HepG2 (cell line): ENCODE data around the gene CTNNA3. TPM values are rescaled to one million over a fixed set of nuclear protein-coding genes. Genes with fewer than 3 reads are reported as not detected.
A peak's percentile ranks its signal among the peaks of the same experiment; 100 is the strongest.

ENCODE experiments used
- ATAC-seq: fragments of 200-7000 bp; cut with Tn5 transposase; 3 replicates; pipeline ENCODE4 v1.9.1; 2020; ENCODE audit warnings: mild to moderate bottlenecking, moderate library complexity
- BruUV-seq: library from RNA; stranded (reverse); fragments of 400-500 nt; replicated peaks from 2 replicates; lab custom pipeline; 2021; lab: Mats Ljungman, UMichigan
- CTCF ChIA-PET: fragments of 300-600 bp; formaldehyde crosslinking; extraction: SDS; loops from one replicate; lab custom pipeline; 2021; ENCODE audit warnings: low total read pairs, inconsistent platforms, low intra/inter-chr PET ratio; lab: Yijun Ruan, JAX
- POLR2A ChIA-PET: fragments of 350-600 bp; sonication (Branson Sonifier 250); formaldehyde crosslinking; loops from one replicate; lab custom pipeline; 2020; ENCODE audit warnings: antibody characterized with exemption, inconsistent platforms; lab: Yijun Ruan, JAX
- DNase-seq: peaks from one replicate; pipeline ENCODE4 v3.0.0-alpha.2; 2015; ENCODE audit warnings: low spot score
- FAIRE-seq: peaks from 3 replicates; lab custom pipeline; 2011; peaks lifted over from hg19 to GRCh38; lab: Jason Lieb, UNC
- H2AFZ ChIP-seq: one replicate; pipeline ENCODE4 v1.6.1; 2011; ENCODE audit warnings: low read length, inconsistent platforms
- H3K27ac ChIP-seq: fragments of 300-600 bp; 3 replicates; pipeline ENCODE4 v1.8.0; 2011; ENCODE audit warnings: mixed run types, mild to moderate bottlenecking, mixed read lengths, low read length, inconsistent platforms; ENCODE audit not compliant: insufficient read depth; ENCODE audit errors: extremely low read length
- H3K27me3 ChIP-seq, 2 experiments: fragments of 200-600 bp in 1 of 2; 2 replicates in 1 of 2; 3 replicates in 1 of 2; pipeline versions ENCODE4 v1.6.0 to v1.8.0; 2011; ENCODE audit warnings: low read length in 2 of 2, mild to moderate bottlenecking in 2 of 2, moderate library complexity in 2 of 2, inconsistent platforms in 1 of 2; ENCODE audit not compliant: insufficient read depth in 2 of 2, control insufficient read depth in 1 of 2
- H3K36me3 ChIP-seq, 2 experiments: fragments of 200-600 bp in 1 of 2; replicated peaks in 1 of 2; 2 replicates in 1 of 2; 3 replicates in 1 of 2; pipeline versions ENCODE4 v1.5.1 to v1.8.0; 2011; ENCODE audit warnings: low read length in 2 of 2, inconsistent platforms in 1 of 2; ENCODE audit not compliant: insufficient read depth in 2 of 2, control insufficient read depth in 1 of 2
- H3K4me1 ChIP-seq: 2 replicates; pipeline ENCODE4 v1.5.1; 2012; ENCODE audit warnings: low read length, inconsistent platforms; ENCODE audit not compliant: insufficient read depth
- H3K4me2 ChIP-seq: 2 replicates; pipeline ENCODE4 v1.6.0; 2011; ENCODE audit warnings: low read depth, low read length, inconsistent platforms
- H3K4me3 ChIP-seq, 3 experiments: fragments of 200-600 bp in 1 of 3; sonication (generic), shearing (Covaris generic) in 1 of 3; replicated peaks in 1 of 3; 2 replicates each; pipeline ENCODE4 v1.5.1; 2011 to 2016; ENCODE audit warnings: low read length in 3 of 3, inconsistent platforms in 2 of 3, low read depth in 2 of 3, mild to moderate bottlenecking in 2 of 3, control low read depth in 1 of 3, mixed read lengths in 1 of 3; ENCODE audit not compliant: insufficient read depth in 1 of 3
- H3K79me2 ChIP-seq: one replicate; pipeline ENCODE4 v1.6.1; 2011; ENCODE audit warnings: low read length, inconsistent platforms; ENCODE audit not compliant: insufficient read depth
- H3K9ac ChIP-seq: 2 replicates; pipeline ENCODE4 v1.6.0; 2011; ENCODE audit warnings: mild to moderate bottlenecking, low read depth, low read length, inconsistent platforms; ENCODE audit not compliant: insufficient read depth
- H3K9me3 ChIP-seq: 2 replicates; pipeline ENCODE4 v1.5.1; 2012; ENCODE audit warnings: mild to moderate bottlenecking, low read length
- H4K20me1 ChIP-seq: 2 replicates; pipeline ENCODE4 v1.6.0; 2011; ENCODE audit warnings: inconsistent platforms, mild to moderate bottlenecking, low read length, moderate library complexity; ENCODE audit not compliant: insufficient read depth
- ATRX ChIP-seq: sonication (generic); formaldehyde crosslinking; IDR thresholded peaks from 2 replicates; pipeline ENCODE4 v1.4.0; 2020; ENCODE audit warnings: missing genetic modification reagents, borderline replicate concordance
- CREM ChIP-seq, 2 experiments: sonication (generic) in 1 of 2; formaldehyde crosslinking in 1 of 2; IDR thresholded peaks; 2 replicates each; pipeline versions ENCODE4 v1.4.0 to v1.6.1; 2016 to 2020; ENCODE audit warnings: antibody characterized with exemption in 1 of 2, mild to moderate bottlenecking in 1 of 2, missing genetic modification reagents in 1 of 2
- MEF2D ChIP-seq: sonication (generic); formaldehyde crosslinking; IDR thresholded peaks from 2 replicates; pipeline ENCODE4 v1.5.1; 2020; ENCODE audit warnings: mild to moderate bottlenecking, missing genetic modification reagents
- MLLT10 ChIP-seq: sonication (generic); formaldehyde crosslinking; IDR thresholded peaks from 2 replicates; pipeline ENCODE4 v1.4.0; 2020; ENCODE audit warnings: missing genetic modification reagents
- NR2F1 ChIP-seq, 2 experiments: fragments of 450-650 bp in 1 of 2; formaldehyde crosslinking in 1 of 2; IDR thresholded peaks; 2 replicates each; pipeline versions ENCODE4 v1.5.0 to v1.6.1; 2016 to 2020; ENCODE audit warnings: mild to moderate bottlenecking in 1 of 2, missing compliant biosample characterization in 1 of 2, missing genetic modification reagents in 1 of 2, moderate library complexity in 1 of 2
- RAD21 ChIP-seq: fragments of 450-650 bp; formaldehyde crosslinking; IDR thresholded peaks from 2 replicates; pipeline ENCODE4 v1.5.0; 2020; ENCODE audit warnings: mild to moderate bottlenecking
- REPIN1 ChIP-seq: sonication (generic); formaldehyde crosslinking; IDR thresholded peaks from 2 replicates; pipeline ENCODE4 v1.8.0; 2022; ENCODE audit warnings: missing genetic modification reagents, low read depth, mild to moderate bottlenecking, borderline replicate concordance
- RFX1 ChIP-seq: fragments of 450-650 bp; IDR thresholded peaks from 2 replicates; pipeline ENCODE4 v1.6.1; 2017
- SKI ChIP-seq: fragments of 450-650 bp; IDR thresholded peaks from one replicate; pipeline ENCODE4 v1.6.1; 2018; ENCODE audit warnings: mild to moderate bottlenecking; ENCODE audit not compliant: partially characterized antibody
- SMC3 ChIP-seq: IDR thresholded peaks from 2 replicates; pipeline ENCODE4 v1.6.1; 2011; ENCODE audit warnings: low read length, improper control_type of control experiment
- STAG1 ChIP-seq: sonication (generic); formaldehyde crosslinking; IDR thresholded peaks from 2 replicates; pipeline ENCODE4 v1.4.0; 2020; ENCODE audit warnings: missing genetic modification reagents
- ZBTB37 ChIP-seq: sonication (generic); formaldehyde crosslinking; IDR thresholded peaks from 2 replicates; pipeline ENCODE4 v1.4.0; 2020; ENCODE audit warnings: mild to moderate bottlenecking, missing genetic modification reagents
- ZNF264 ChIP-seq: sonication (generic); formaldehyde crosslinking; IDR thresholded peaks from 2 replicates; pipeline ENCODE4 v1.4.0; 2020; ENCODE audit warnings: missing genetic modification reagents
- ZNF432 ChIP-seq: sonication (generic); formaldehyde crosslinking; IDR thresholded peaks from 2 replicates; pipeline ENCODE4 v1.5.0; 2020; ENCODE audit warnings: missing genetic modification reagents, mild to moderate bottlenecking, borderline replicate concordance
- ZNF512 ChIP-seq: sonication (generic); formaldehyde crosslinking; IDR thresholded peaks from 2 replicates; pipeline ENCODE4 v1.4.0; 2020; ENCODE audit warnings: mild to moderate bottlenecking, missing genetic modification reagents
- ZNF616 ChIP-seq: sonication (generic); formaldehyde crosslinking; IDR thresholded peaks from 2 replicates; pipeline ENCODE4 v1.5.0; 2020; ENCODE audit warnings: low read depth, mild to moderate bottlenecking, missing genetic modification reagents
- ZNF678 ChIP-seq: sonication (generic); formaldehyde crosslinking; IDR thresholded peaks from 2 replicates; pipeline ENCODE4 v1.4.0; 2020; ENCODE audit warnings: mild to moderate bottlenecking, missing genetic modification reagents
- ZNF691 ChIP-seq: sonication (generic); formaldehyde crosslinking; IDR thresholded peaks from 2 replicates; pipeline ENCODE4 v1.4.0; 2020; ENCODE audit warnings: missing genetic modification reagents, low read depth, mild to moderate bottlenecking, borderline replicate concordance
- ZNF746 ChIP-seq: sonication (generic); formaldehyde crosslinking; IDR thresholded peaks from 2 replicates; pipeline ENCODE4 v1.8.0; 2022; ENCODE audit warnings: mild to moderate bottlenecking, missing genetic modification reagents
- WGBS: methylation state at CpG from one replicate; pipeline ENCODE4 v1.1.6; 2017; ENCODE audit warnings: low lambda C conversion rate; 5-methylcytosine and 5-hydroxymethylcytosine counted together
- in situ Hi-C: cut with HindIII; loops from 2 replicates; pipeline ENCODE4 v1.10.0; 2017; ENCODE audit warnings: low pct_unique_long_range_greater_than_20kb; ENCODE audit not compliant: extremely low pct_ligation_motif_present
- intact Hi-C: fragments of 100-400 bp; cut with micrococcal nuclease; formaldehyde crosslinking; loops from one replicate; pipeline ENCODE4 v1.10.0; 2022; ENCODE audit not compliant: unreplicated experiment
- polyA plus RNA-seq, 8 experiments: library from polyadenylated mRNA; depleted of rRNA in 3 of 8; stranded (reverse) in 7 of 8; unstranded in 1 of 8; fragments of >200 nt; fragmentation: Illumina TruSeq in 4 of 8; extraction: Trizol in 4 of 8; gene quantifications; 2 replicates each; pipeline versions ENCODE4 v1.2.1 to v1.2.3, GENCODE V29; 2011 to 2016; ENCODE audit warnings: low read depth in 4 of 8, missing spikeins in 1 of 8, mixed read lengths in 1 of 8; ENCODE audit not compliant: insufficient read depth in 1 of 8
- total RNA-seq, 5 experiments: library from RNA; depleted of rRNA; stranded (reverse); fragments of >200 nt; fragmentation: Illumina TruSeq; extraction: Trizol; gene quantifications; 2 replicates each; pipeline ENCODE4 v1.2.3, GENCODE V29; 2016; ENCODE audit warnings: low read depth in 1 of 5
- TF ChIP-seq, protein P1 (sequence below): sonication (generic); formaldehyde crosslinking; IDR thresholded peaks from 2 replicates; pipeline ENCODE4 v1.4.0; 2020; ENCODE audit warnings: missing genetic modification reagents
- TF ChIP-seq, protein P2 (sequence below): sonication (generic); formaldehyde crosslinking; IDR thresholded peaks from 2 replicates; pipeline ENCODE4 v1.4.0; 2020; ENCODE audit warnings: missing genetic modification reagents

Gene CTNNA3
- total and polyA plus RNA-seq, 2 of the 13 experiments (the other 11 are each of a cell fraction or from before 2014, with no cell fraction given): not detected

DNA sequence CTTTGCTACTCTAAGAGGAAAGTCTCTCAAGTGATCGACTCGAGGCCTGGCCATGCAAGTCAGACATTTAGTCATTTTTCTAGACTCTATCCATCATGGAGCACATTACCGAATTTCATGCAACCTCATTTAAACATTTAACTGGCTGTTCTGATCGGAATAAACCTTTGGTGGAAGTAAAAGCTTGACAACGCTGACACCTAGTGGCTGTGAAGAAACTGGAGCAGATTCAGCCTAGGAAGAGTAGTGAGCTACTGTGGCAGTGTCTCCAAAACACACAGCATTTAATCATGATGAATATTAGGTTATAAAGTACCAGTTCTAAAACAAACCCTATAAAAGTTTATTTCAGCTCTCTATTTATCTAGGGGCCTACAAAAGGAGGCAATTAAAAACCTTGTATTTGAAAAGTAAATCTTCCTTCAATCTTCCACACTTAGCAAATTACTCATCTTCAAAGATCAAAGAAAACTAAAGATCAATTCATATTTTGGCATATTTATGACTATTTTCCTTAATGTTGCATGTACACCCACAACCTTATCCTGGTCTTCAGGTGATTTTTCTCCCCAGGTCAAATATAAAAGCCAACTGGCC lies 175.0 kb downstream of the CTNNA3 start:
- no TSS peak for BruUV-seq
- H3K9ac ChIP-seq: no peak overlapping the region
- H3K79me2 ChIP-seq: no peaks in the 10 kb centered on the region
- in situ Hi-C loops: no loop called here
- no peaks in the 10 kb centered on the region for H3K4me1 ChIP-seq
- ChIA-PET CTCF (no interaction called here), POLR2A (no interaction called here)
- H3K27ac ChIP-seq: no peak overlapping the region
- H3K36me3 ChIP-seq: no peaks in the 10 kb centered on the region
- no peak overlapping the region for H2AFZ ChIP-seq
- intact Hi-C loops: loop anchor here (1.0 to 5.0 kb wide), 3 partner anchors 215 to 589 kb away; no protein-coding TSS in a partner anchor
- no peak overlapping the region for H3K4me2 ChIP-seq
- DNase-seq (peak; percentile 38), FAIRE-seq (peak; percentile 47), ATAC-seq (peak; percentile 92)
- no peaks in the 10 kb centered on the region for H4K20me1 ChIP-seq
- H3K4me3 ChIP-seq: no peak overlapping the region
- 2% methylated on average over 5 of the region's 5 CpGs for WGBS
- no peaks in the 10 kb centered on the region for H3K9me3 ChIP-seq
- H3K27me3 ChIP-seq: no peaks in the 10 kb centered on the region
- TF ChIP-seq ATRX (CRISPR knock-in tag): no peak
- TF ChIP-seq STAG1: peak; percentile 91
- no peak for TF ChIP-seq SKI
- no peak for TF ChIP-seq MEF2D (CRISPR knock-in tag)
- TF ChIP-seq ZNF746 (CRISPR knock-in tag): no peak
- TF ChIP-seq MLLT10 (CRISPR knock-in tag): no peak
- TF ChIP-seq ZNF616 (CRISPR knock-in tag): no peak
- TF ChIP-seq ZNF264 (CRISPR knock-in tag): no peak
- TF ChIP-seq, protein P1, sequence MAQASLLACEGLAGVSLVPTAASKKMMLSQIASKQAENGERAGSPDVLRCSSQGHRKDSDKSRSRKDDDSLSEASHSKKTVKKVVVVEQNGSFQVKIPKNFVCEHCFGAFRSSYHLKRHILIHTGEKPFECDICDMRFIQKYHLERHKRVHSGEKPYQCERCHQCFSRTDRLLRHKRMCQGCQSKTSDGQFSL (CRISPR knock-in tag): no peak
- peak; percentile 62 for TF ChIP-seq SMC3
- no peak for TF ChIP-seq CREM (IDR thresholded peaks at IDR 0.05)
- no peak for TF ChIP-seq CREM (CRISPR knock-in tag; IDR thresholded peaks at IDR 0.05)
- TF ChIP-seq, protein P2, sequence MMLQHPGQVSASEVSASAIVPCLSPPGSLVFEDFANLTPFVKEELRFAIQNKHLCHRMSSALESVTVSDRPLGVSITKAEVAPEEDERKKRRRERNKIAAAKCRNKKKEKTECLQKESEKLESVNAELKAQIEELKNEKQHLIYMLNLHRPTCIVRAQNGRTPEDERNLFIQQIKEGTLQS (CRISPR knock-in tag): no peak
- TF ChIP-seq ZNF512 (CRISPR knock-in tag): no peak
- TF ChIP-seq RAD21 (CRISPR knock-in tag): peak; percentile 55; the same call in 1 of the 2 replicates
- no peak for TF ChIP-seq ZNF691 (CRISPR knock-in tag)
- no peak for TF ChIP-seq NR2F1 (CRISPR knock-in tag; IDR thresholded peaks at IDR 0.05)
- TF ChIP-seq ZBTB37 (CRISPR knock-in tag): no peak
- TF ChIP-seq ZNF432 (CRISPR knock-in tag): no peak
- no peak for TF ChIP-seq REPIN1
- TF ChIP-seq ZNF678 (CRISPR knock-in tag): no peak
- TF ChIP-seq RFX1: no peak
